ENCODE results near the gene RXRA. TPM values are rescaled to one million over a fixed set of nuclear protein-coding genes. Genes with fewer than 3 reads are reported as not detected.

RXRA gene
- polyA plus RNA-seq, 1 donor from 2014 or later, result 2.7 TPM

DNA sequence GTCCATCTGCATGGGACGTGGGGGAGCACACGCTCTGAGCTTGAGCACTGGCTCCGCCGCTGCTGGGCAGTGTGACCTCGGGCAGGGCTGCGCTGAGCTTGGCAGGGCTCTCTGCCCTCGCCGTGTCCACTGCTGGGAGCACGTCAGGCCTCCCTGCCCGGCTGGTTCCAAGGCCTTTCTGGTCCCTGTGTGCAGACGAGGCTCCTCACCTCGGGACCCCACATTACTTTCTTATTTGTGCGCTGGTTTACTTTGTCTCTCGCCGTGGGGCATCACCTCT is 43.9 kb downstream of the RXRA start:
- H3K79me2 ChIP-seq (replicated peaks; ENCODE audit: insufficient read depth, low read length), result no peaks in the 10 kb centered on the region
- H4K20me1 ChIP-seq (ENCODE audit: insufficient read depth), result no peaks in the 10 kb centered on the region

DNA sequence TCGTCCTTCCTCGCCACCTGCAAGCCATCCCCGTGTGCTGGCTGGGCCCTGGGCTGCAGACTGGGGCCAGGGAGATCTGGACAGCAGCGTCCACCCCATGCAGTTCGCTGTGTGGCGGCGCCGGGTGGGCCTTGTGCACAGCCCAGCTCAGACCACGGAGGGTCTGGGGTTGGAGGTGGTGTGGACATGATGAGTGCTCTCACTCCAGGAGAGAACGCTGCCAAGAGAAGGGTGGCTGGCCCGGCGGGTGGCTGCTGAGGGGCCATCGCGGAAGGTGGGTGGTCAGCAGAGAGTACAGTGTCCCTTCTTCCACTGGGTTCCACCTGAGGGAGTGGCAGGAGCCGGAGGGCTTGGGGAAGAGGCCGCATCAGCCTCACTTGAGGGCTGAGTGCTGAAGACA is 44.4 kb downstream of the RXRA start:
- Histone ChIP-seq H3K9me2 (ENCODE audit: insufficient read depth, low read length) (no peaks in the 10 kb centered on the region), H3K9ac (ENCODE audit: low read length) (no peak overlapping the region), H3K4me2 (ENCODE audit: low read length) (no peak overlapping the region), H3K27me3 (ENCODE audit: insufficient read depth, low read depth, low read length) (no peaks in the 10 kb centered on the region), H3K4me3 (ENCODE audit: low read length) (no peak overlapping the region), H3K79me2 (replicated peaks; ENCODE audit: insufficient read depth, low read length) (no peaks in the 10 kb centered on the region), H2AFZ (ENCODE audit: low read depth, low read length) (no peak overlapping the region), H3K27ac (ENCODE audit: low read length) (no peak overlapping the region), H3K36me3 (ENCODE audit: insufficient read depth, low read length) (no peaks in the 10 kb centered on the region), H3F3A (ENCODE audit: insufficient read depth, low read length, poor library complexity, severe bottlenecking) (no peaks in the 10 kb centered on the region), H3K9me3 (ENCODE audit: low read length) (no peaks in the 10 kb centered on the region), H4K20me1 (ENCODE audit: insufficient read depth) (no peaks in the 10 kb centered on the region)
- TF ChIP-seq POLR2AphosphoS5 (IDR thresholded peaks at IDR 0.05) (no peak), CTCF (IDR thresholded peaks at IDR 0.05; ENCODE audit: poor library complexity, severe bottlenecking) (no peak), EP300 (conservative IDR thresholded peaks at IDR 0.05; ENCODE audit: poor library complexity, severe bottlenecking) (no peak), EZH2 (IDR thresholded peaks at IDR 0.05; ENCODE audit: borderline replicate concordance, insufficient read depth, low read length, poor library complexity, severe bottlenecking) (no peak), SMC3 (conservative IDR thresholded peaks at IDR 0.05; ENCODE audit: poor library complexity) (no peak), REST (IDR thresholded peaks at IDR 0.05; ENCODE audit: borderline replicate concordance) (no peak)

More for the DNA sequence above, 43.9 kb downstream of the RXRA start:
- Histone ChIP-seq H3K27ac (ENCODE audit: low read length) (no peak overlapping the region), H3K4me3 (ENCODE audit: low read length) (no peak overlapping the region), H3K9ac (ENCODE audit: low read length) (no peak overlapping the region), H3K36me3 (ENCODE audit: insufficient read depth, low read length) (no peaks in the 10 kb centered on the region), H3K4me2 (ENCODE audit: low read length) (no peak overlapping the region), H3K9me2 (ENCODE audit: insufficient read depth, low read length) (no peaks in the 10 kb centered on the region), H3K9me3 (ENCODE audit: low read length) (no peaks in the 10 kb centered on the region), H3K27me3 (ENCODE audit: insufficient read depth, low read depth, low read length) (no peaks in the 10 kb centered on the region), H3F3A (ENCODE audit: insufficient read depth, low read length, poor library complexity, severe bottlenecking) (no peaks in the 10 kb centered on the region), H2AFZ (ENCODE audit: low read depth, low read length) (no peak overlapping the region)
- TF ChIP-seq CTCF (IDR thresholded peaks at IDR 0.05; ENCODE audit: poor library complexity, severe bottlenecking) (no peak), SMC3 (conservative IDR thresholded peaks at IDR 0.05; ENCODE audit: poor library complexity) (no peak), POLR2AphosphoS5 (IDR thresholded peaks at IDR 0.05) (no peak), REST (IDR thresholded peaks at IDR 0.05; ENCODE audit: borderline replicate concordance) (no peak), MXI1 (conservative IDR thresholded peaks at IDR 0.05; ENCODE audit: poor library complexity, severe bottlenecking) (no peak), EZH2 (IDR thresholded peaks at IDR 0.05; ENCODE audit: borderline replicate concordance, insufficient read depth, low read length, poor library complexity, severe bottlenecking) (no peak), EP300 (conservative IDR thresholded peaks at IDR 0.05; ENCODE audit: poor library complexity, severe bottlenecking) (no peak), RAD21 (conservative IDR thresholded peaks at IDR 0.05) (no peak), TAF1 (IDR thresholded peaks at IDR 0.05; ENCODE audit: low read depth) (no peak)
